Smooth muscle cell (in vitro differentiated cells): ENCODE results near the gene DUS1L. TPM values are rescaled to one million over a fixed set of nuclear protein-coding genes. Genes with fewer than 3 reads are reported as not detected.

Experiments
- DNase-seq: peaks from one replicate; lab custom pipeline; 2025; ENCODE audit not compliant: unreplicated experiment; lab: John Stamatoyannopoulos, UW
- H2AFZ ChIP-seq: fragments of 200-600 bp; sonication (generic); 2 replicates; pipeline ENCODE4 v1.6.0; 2016; ENCODE audit warnings: antibody characterized with exemption, low read depth, mild to moderate bottlenecking
- H3F3A ChIP-seq: fragments of 200-600 bp; sonication (generic); 2 replicates; pipeline ENCODE4 v1.6.0; 2017; ENCODE audit warnings: antibody characterized with exemption, low read depth
- H3K27ac ChIP-seq: fragments of 200-600 bp; sonication (generic); 2 replicates; pipeline ENCODE4 v1.5.1; 2016; ENCODE audit warnings: low read depth, mild to moderate bottlenecking
- H3K27me3 ChIP-seq: fragments of 200-600 bp; sonication (generic); 2 replicates; pipeline ENCODE4 v1.6.1; 2016; ENCODE audit warnings: low read depth, mild to moderate bottlenecking
- H3K36me3 ChIP-seq: fragments of 200-600 bp; sonication (generic); 2 replicates; pipeline ENCODE4 v1.5.1; 2016; ENCODE audit warnings: low read depth
- H3K4me1 ChIP-seq: fragments of 200-600 bp; sonication (generic); 2 replicates; pipeline ENCODE4 v1.5.1; 2016; ENCODE audit warnings: low read depth
- H3K4me2 ChIP-seq: fragments of 200-600 bp; sonication (generic); 2 replicates; pipeline ENCODE4 v1.6.0; 2016; ENCODE audit warnings: mild to moderate bottlenecking
- H3K4me3 ChIP-seq: fragments of 200-600 bp; sonication (generic); 2 replicates; pipeline ENCODE4 v1.5.1; 2016; ENCODE audit warnings: mild to moderate bottlenecking
- H3K79me2 ChIP-seq: fragments of 200-600 bp; sonication (generic); 2 replicates; pipeline ENCODE4 v1.6.0; 2016; ENCODE audit warnings: low read depth, mild to moderate bottlenecking
- H3K9ac ChIP-seq: fragments of 200-600 bp; sonication (generic); 2 replicates; pipeline ENCODE4 v1.6.0; 2016; ENCODE audit warnings: low read depth
- H3K9me3 ChIP-seq: fragments of 200-600 bp; sonication (generic); replicated peaks from 2 replicates; pipeline ENCODE4 v1.5.1; 2016; ENCODE audit warnings: low read depth
- H4K20me1 ChIP-seq: fragments of 200-600 bp; sonication (generic); 2 replicates; pipeline ENCODE4 v1.6.0; 2016; ENCODE audit warnings: low read depth
- CTCF ChIP-seq: fragments of 200-600 bp; sonication (generic); IDR thresholded peaks from 2 replicates; pipeline ENCODE4 v1.5.1; 2017; ENCODE audit warnings: borderline replicate concordance, mild to moderate bottlenecking, antibody characterized with exemption; ENCODE audit not compliant: insufficient read depth, poor library complexity, severe bottlenecking
- WGBS: methylation state at CpG from one replicate; pipeline ENCODE4 v1.1.7; 2016; ENCODE audit warnings: low lambda C conversion rate; 5-methylcytosine and 5-hydroxymethylcytosine counted together
- polyA plus RNA-seq: library from polyadenylated mRNA; unstranded; fragments of >200 nt; fragmentation: Nextera tagmentation; extraction: Ambion mirVana; gene quantifications from 2 replicates; pipeline ENCODE4 v1.2.1, GENCODE V29; 2016
- total RNA-seq: library from RNA; depleted of rRNA; stranded (reverse); fragments of >200 nt; gene quantifications from 2 replicates; pipeline ENCODE4 v1.2.3, GENCODE V29; 2014

DUS1L gene
- total and polyA plus RNA-seq, 2 experiments from 2014 or later = 49.4 to 125 TPM

GRCh38 chr17:82012261-82012639 lies 53.4 kb downstream of the DUS1L start:
- H4K20me1 ChIP-seq = no peaks in the 10 kb centered on the region
- peak overlapping the region; percentile 4 for H3K4me2 ChIP-seq
- DNase-seq = no peak
- H3K9me3 ChIP-seq = no peaks in the 10 kb centered on the region
- H3F3A ChIP-seq = no peaks in the 10 kb centered on the region
- no peak overlapping the region for H3K9ac ChIP-seq
- no peaks in the 10 kb centered on the region for H3K79me2 ChIP-seq
- WGBS = 79% methylated on average over 20 of the region's 20 CpGs
- TF ChIP-seq CTCF = no peak
- no peaks in the 10 kb centered on the region for H3K4me1 ChIP-seq
- no peak overlapping the region for H3K4me3 ChIP-seq
- H2AFZ ChIP-seq = no peak overlapping the region
- H3K27ac ChIP-seq = peak overlapping the region; percentile 39
- H3K27me3 ChIP-seq = no peaks in the 10 kb centered on the region
- no peaks in the 10 kb centered on the region for H3K36me3 ChIP-seq

- TF ChIP-seq CTCF = no peak
- H3F3A ChIP-seq = no peaks in the 10 kb centered on the region
- no peak overlapping the region for H3K9ac ChIP-seq
- H3K9me3 ChIP-seq = no peaks in the 10 kb centered on the region
- H3K4me3 ChIP-seq = no peak overlapping the region
- WGBS = 96% methylated on average over 18 of the region's 19 CpGs
- H3K4me2 ChIP-seq = peak overlapping the region; percentile 4
- no peak overlapping the region for H2AFZ ChIP-seq
- no peaks in the 10 kb centered on the region for H3K36me3 ChIP-seq
- H3K4me1 ChIP-seq = no peaks in the 10 kb centered on the region
- no peaks in the 10 kb centered on the region for H4K20me1 ChIP-seq
- H3K27me3 ChIP-seq = no peaks in the 10 kb centered on the region
- H3K27ac ChIP-seq = no peak overlapping the region
- no peak for DNase-seq
- no peaks in the 10 kb centered on the region for H3K79me2 ChIP-seq
Measured at GRCh38 chr17:82011617-82012187, 53.9 kb downstream of the DUS1L start.

GRCh38 chr17:82010575-82011525 lies 54.8 kb downstream of the DUS1L start:
- no peak overlapping the region for H3K27ac ChIP-seq
- no peak for TF ChIP-seq CTCF
- no peaks in the 10 kb centered on the region for H3K4me1 ChIP-seq
- no peak overlapping the region for H3K4me3 ChIP-seq
- 95% methylated on average over 28 of the region's 39 CpGs for WGBS
- no peaks in the 10 kb centered on the region for H3K9me3 ChIP-seq
- H3F3A ChIP-seq = no peaks in the 10 kb centered on the region
- no peaks in the 10 kb centered on the region for H3K27me3 ChIP-seq
- H3K9ac ChIP-seq = no peak overlapping the region
- H3K36me3 ChIP-seq = no peaks in the 10 kb centered on the region
- DNase-seq = no peak
- no peaks in the 10 kb centered on the region for H3K79me2 ChIP-seq
- no peaks in the 10 kb centered on the region for H4K20me1 ChIP-seq
- no peak overlapping the region for H2AFZ ChIP-seq
- no peak overlapping the region for H3K4me2 ChIP-seq
